ENCODE data around the gene TMPRSS5. TPM values are rescaled to one million over a fixed set of nuclear protein-coding genes. Genes with fewer than 3 reads are reported as not detected.
A peak's percentile ranks its signal among the peaks of the same experiment; 100 is the strongest.

The TMPRSS5 gene
- total RNA-seq, 1 donor from 2014 or later = 2.6 TPM

- Mint-ChIP-seq H3K27me3 (no peaks in the 10 kb centered on the region), H3K36me3 (ENCODE audit: insufficient read depth) (no peaks in the 10 kb centered on the region), H3K9me3 (ENCODE audit: low read depth) (peaks cover 8% of the 10 kb centered on the region), H3K27ac (peak overlapping the region; percentile 46), H3K4me3 (ENCODE audit: low read depth) (no peak overlapping the region), H3K4me1 (ENCODE audit: low read depth) (peaks cover 13% of the 10 kb centered on the region)
- no peak for DNase-seq (ENCODE audit: low spot score, unreplicated experiment)
- TF ChIP-seq CTCF (IDR thresholded peaks at IDR 0.05; ENCODE audit: unreplicated experiment) = no peak
Measured at GRCh38 chr11:113670149-113670830, 35.8 kb downstream of the TMPRSS5 start.

- peaks cover 25% of the 10 kb centered on the region for H3K4me1 Mint-ChIP-seq (ENCODE audit: low read depth)
- TF ChIP-seq CTCF (IDR thresholded peaks at IDR 0.05; ENCODE audit: unreplicated experiment) = no peak
- no peaks in the 10 kb centered on the region for H3K27me3 Mint-ChIP-seq
- peaks cover 8% of the 10 kb centered on the region for H3K9me3 Mint-ChIP-seq (ENCODE audit: low read depth)
- peaks cover 1% of the 10 kb centered on the region for H3K36me3 Mint-ChIP-seq (ENCODE audit: insufficient read depth)
- no peak for DNase-seq (ENCODE audit: low spot score, unreplicated experiment)
- no peak overlapping the region for H3K4me3 Mint-ChIP-seq (ENCODE audit: low read depth)
- H3K27ac Mint-ChIP-seq = no peak overlapping the region
Measured at GRCh38 chr11:113668255-113668654, 37.9 kb downstream of the TMPRSS5 start.

GRCh38 chr11:113667801-113668200 is 38.3 kb downstream of the TMPRSS5 start:
- H3K36me3 Mint-ChIP-seq (ENCODE audit: insufficient read depth) = peaks cover 1% of the 10 kb centered on the region
- DNase-seq (ENCODE audit: low spot score, unreplicated experiment) = no peak
- no peak overlapping the region for H3K4me3 Mint-ChIP-seq (ENCODE audit: low read depth)

GRCh38 chr11:113666584-113666983 is 39.5 kb downstream of the TMPRSS5 start:
- no peak for DNase-seq (ENCODE audit: low spot score, unreplicated experiment)
- no peak for TF ChIP-seq CTCF (IDR thresholded peaks at IDR 0.05; ENCODE audit: unreplicated experiment)
- Mint-ChIP-seq H3K27ac (no peak overlapping the region), H3K36me3 (ENCODE audit: insufficient read depth) (peaks cover 1% of the 10 kb centered on the region), H3K27me3 (no peaks in the 10 kb centered on the region), H3K4me1 (ENCODE audit: low read depth) (peaks cover 25% of the 10 kb centered on the region), H3K9me3 (ENCODE audit: low read depth) (peaks cover 8% of the 10 kb centered on the region), H3K4me3 (ENCODE audit: low read depth) (no peak overlapping the region)

More at GRCh38 chr11:113667801-113668200, 38.3 kb downstream of the TMPRSS5 start:
- H3K27ac Mint-ChIP-seq = no peak overlapping the region
- peaks cover 8% of the 10 kb centered on the region for H3K9me3 Mint-ChIP-seq (ENCODE audit: low read depth)
- no peak for TF ChIP-seq CTCF (IDR thresholded peaks at IDR 0.05; ENCODE audit: unreplicated experiment)
- H3K27me3 Mint-ChIP-seq = no peaks in the 10 kb centered on the region
- H3K4me1 Mint-ChIP-seq (ENCODE audit: low read depth) = peaks cover 25% of the 10 kb centered on the region

GRCh38 chr11:113664981-113665710 is 41.0 kb downstream of the TMPRSS5 start:
- Mint-ChIP-seq H3K4me1 (ENCODE audit: low read depth) (peaks cover 15% of the 10 kb centered on the region), H3K4me3 (ENCODE audit: low read depth) (no peak overlapping the region), H3K27ac (peak overlapping the region; percentile 7), H3K9me3 (ENCODE audit: low read depth) (peaks cover 8% of the 10 kb centered on the region), H3K27me3 (no peaks in the 10 kb centered on the region), H3K36me3 (ENCODE audit: insufficient read depth) (peaks cover 1% of the 10 kb centered on the region)
- TF ChIP-seq CTCF (IDR thresholded peaks at IDR 0.05; ENCODE audit: unreplicated experiment) = no peak
- no peak for DNase-seq (ENCODE audit: low spot score, unreplicated experiment)
